A673 (cell line): ENCODE results near the gene CLEC3B. TPM values are rescaled to one million over a fixed set of nuclear protein-coding genes. Genes with fewer than 3 reads are reported as not detected.

Source experiments
- BruUV-seq: library from RNA; stranded (reverse); fragments of 400-500 nt; replicated peaks from 2 replicates; lab custom pipeline; 2021; lab: Mats Ljungman, UMichigan
- CTCF ChIA-PET: fragments of 300-600 bp; sonication (Branson Sonifier 250); formaldehyde crosslinking; loops from one replicate; lab custom pipeline; 2022; ENCODE audit warnings: antibody characterized with exemption; lab: Charles Lee
- POLR2A ChIA-PET: fragments of 300-600 bp; sonication (Branson Sonifier 250); formaldehyde crosslinking; loops from one replicate; lab custom pipeline; 2022; ENCODE audit warnings: antibody characterized with exemption; ENCODE audit not compliant: low non-redundant PET; lab: Charles Lee
- DNase-seq: peaks from one replicate; pipeline ENCODE4 v3.0.0-alpha.2; 2015; ENCODE audit warnings: low spot score
- H3K27ac ChIP-seq: fragments of 200-600 bp; sonication (generic); 2 replicates; pipeline ENCODE4 v1.5.1; 2016; ENCODE audit warnings: mixed run types, low read depth, mild to moderate bottlenecking, mixed read lengths, antibody characterized with exemption, low read length; ENCODE audit not compliant: poor library complexity, severe bottlenecking
- H3K27me3 ChIP-seq: fragments of 200-600 bp; sonication (generic); replicated peaks from 2 replicates; pipeline ENCODE4 v1.6.1; 2017; ENCODE audit warnings: mixed run types, low read depth, mild to moderate bottlenecking, mixed read lengths, antibody characterized with exemption, low read length; ENCODE audit not compliant: insufficient read depth, poor library complexity
- H3K36me3 ChIP-seq: fragments of 200-600 bp; sonication (generic); 2 replicates; pipeline ENCODE4 v1.6.1; 2016; ENCODE audit warnings: mixed run types, mild to moderate bottlenecking, mixed read lengths, antibody characterized with exemption, low read length; ENCODE audit not compliant: insufficient read depth, poor library complexity, severe bottlenecking
- H3K4me1 ChIP-seq: fragments of 200-600 bp; sonication (generic); 2 replicates; pipeline ENCODE4 v1.6.1; 2017; ENCODE audit warnings: mixed run types, mild to moderate bottlenecking, mixed read lengths, antibody characterized with exemption, low read length; ENCODE audit not compliant: insufficient read depth, poor library complexity, severe bottlenecking
- H3K4me3 ChIP-seq: fragments of 200-600 bp; sonication (generic); 2 replicates; pipeline ENCODE4 v1.5.1; 2016; ENCODE audit warnings: low read depth, mixed run types, mild to moderate bottlenecking, mixed read lengths, low read length; ENCODE audit not compliant: poor library complexity, severe bottlenecking
- H3K9me3 ChIP-seq: fragments of 200-600 bp; sonication (generic); 2 replicates; pipeline ENCODE4 v1.6.1; 2016; ENCODE audit warnings: mixed run types, low read depth, mild to moderate bottlenecking, mixed read lengths, antibody characterized with exemption, low read length; ENCODE audit not compliant: poor library complexity, severe bottlenecking
- CTCF ChIP-seq: fragments of 300-800, 200-600 bp; sonication (generic); conservative IDR thresholded peaks from 2 replicates; pipeline ENCODE4 v1.5.1; 2017; ENCODE audit warnings: low read depth, mild to moderate bottlenecking, antibody characterized with exemption, low read length, moderate library complexity, mixed read lengths
- EZH2 ChIP-seq: fragments of 200-600 bp; sonication (generic); IDR thresholded peaks from 2 replicates; pipeline ENCODE4 v1.6.1; 2017; ENCODE audit warnings: borderline replicate concordance, low read depth, mild to moderate bottlenecking, mixed read lengths, antibody characterized with exemption, low read length; ENCODE audit not compliant: poor library complexity, severe bottlenecking
- intact Hi-C: fragments of 100-400 bp; cut with micrococcal nuclease; formaldehyde crosslinking; loops from one replicate; pipeline ENCODE4 v1.10.0; 2022; ENCODE audit not compliant: unreplicated experiment
- total RNA-seq: library from RNA; stranded (reverse); gene quantifications from 2 replicates; pipeline ENCODE4 v1.2.3, GENCODE V29; 2021

Gene CLEC3B
- total RNA-seq, 1 experiment from 2014 or later: 1.0 TPM

- ChIA-PET CTCF (no interaction called here), POLR2A (no interaction called here)
- Histone ChIP-seq H3K4me1 (peaks cover 36% of the 10 kb centered on the region), H3K9me3 (no peaks in the 10 kb centered on the region), H3K36me3 (peaks cover 33% of the 10 kb centered on the region), H3K27ac (no peak overlapping the region), H3K27me3 (no peaks in the 10 kb centered on the region), H3K4me3 (no peak overlapping the region)
- TF ChIP-seq CTCF (no peak), EZH2 (no peak)
- BruUV-seq: no TSS peak
- intact Hi-C loops: no loop called here
- no peak for DNase-seq
Measured at GRCh38 chr3:44991326-44991725, 34.8 kb upstream of the CLEC3B start.

- Histone ChIP-seq H3K4me1 (peaks cover 44% of the 10 kb centered on the region), H3K4me3 (no peak overlapping the region), H3K36me3 (peaks cover 48% of the 10 kb centered on the region), H3K9me3 (no peaks in the 10 kb centered on the region), H3K27ac (peak overlapping the region; percentile 47), H3K27me3 (no peaks in the 10 kb centered on the region)
- no TSS peak for BruUV-seq
- ChIA-PET POLR2A (no interaction called here), CTCF (interaction anchor here (0.6 to 1.0 kb wide), 2 partner anchors 15 to 68 kb away, joined by 3 read pairs; no protein-coding TSS in a partner anchor)
- intact Hi-C loops: no loop called here
- TF ChIP-seq CTCF (peak; percentile 71), EZH2 (no peak)
- DNase-seq: peak; percentile 39
Measured at GRCh38 chr3:44992555-44993470, 33.3 kb upstream of the CLEC3B start.

DNA sequence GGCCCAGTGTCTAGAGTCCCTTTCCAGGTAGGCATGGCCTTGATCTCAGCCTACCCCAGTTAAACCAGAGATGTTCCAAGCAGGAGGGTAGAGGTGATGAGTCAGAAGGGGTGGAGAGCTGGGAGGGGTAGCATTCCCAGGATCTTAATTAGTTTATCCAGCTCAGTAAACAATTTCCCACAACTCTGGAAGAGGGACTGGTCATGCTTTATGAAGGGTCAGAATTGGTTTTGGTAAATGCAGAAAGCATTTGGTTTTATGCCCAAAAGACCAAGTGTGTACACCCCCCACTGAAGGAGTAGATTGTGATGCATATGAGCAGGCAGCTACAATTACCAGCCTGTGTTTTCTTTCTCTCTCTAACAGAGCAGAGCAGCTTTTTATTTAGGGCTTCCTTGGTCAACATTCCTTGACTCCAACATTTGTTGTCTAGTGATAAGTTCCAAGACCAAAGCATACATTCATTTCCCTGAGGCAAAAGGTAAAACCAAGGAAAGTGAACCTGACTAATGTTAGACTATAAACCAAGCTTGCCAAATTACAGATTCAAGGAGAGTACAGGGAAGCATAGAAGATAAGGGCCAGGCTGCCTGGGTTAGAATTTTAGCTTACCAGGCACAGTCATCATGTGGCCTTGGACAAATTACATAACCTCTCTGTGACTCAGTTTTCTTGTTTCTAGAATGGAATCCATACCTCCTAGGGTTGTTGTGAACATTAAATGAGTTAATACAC, 32.5 kb upstream of the CLEC3B start:
- DNase-seq: no peak
- BruUV-seq: no TSS peak
- Histone ChIP-seq H3K36me3 (peaks cover 54% of the 10 kb centered on the region), H3K27ac (peak overlapping the region; percentile 47), H3K27me3 (no peaks in the 10 kb centered on the region), H3K9me3 (no peaks in the 10 kb centered on the region), H3K4me3 (no peak overlapping the region), H3K4me1 (peaks cover 44% of the 10 kb centered on the region)
- ChIA-PET CTCF (interaction anchor here (1.0 kb wide), 1 partner anchor 16 kb away, joined by 3 read pairs; no protein-coding TSS in a partner anchor), POLR2A (no interaction called here)
- intact Hi-C loops: no loop called here
- TF ChIP-seq CTCF: no peak
- no peak for TF ChIP-seq EZH2
